OCI-LY1 (cell line): ENCODE data around the gene EIF3C.
"Not testable (repeated sequence)": the region's sequence is repeated elsewhere in the genome, so short reads cannot be mapped to it uniquely, and the experiment has no call there.

Source experiments
- EZH2 ChIP-seq: fragments of 200-600 bp; sonication (generic), shearing (Covaris generic); IDR thresholded peaks from 2 replicates; pipeline ENCODE4 v1.8.0; 2017; ENCODE audit warnings: borderline replicate concordance, mixed run types, mild to moderate bottlenecking, antibody characterized with exemption, low read length, moderate library complexity, mixed read lengths
- TF ChIP-seq, protein P1 (sequence below): fragments of 200-600 bp; sonication (generic), shearing (Covaris generic); IDR thresholded peaks from 2 replicates; pipeline ENCODE4 v1.5.1; 2017; ENCODE audit warnings: mild to moderate bottlenecking, antibody characterized with exemption, low read length, moderate library complexity, mixed read lengths

DNA sequence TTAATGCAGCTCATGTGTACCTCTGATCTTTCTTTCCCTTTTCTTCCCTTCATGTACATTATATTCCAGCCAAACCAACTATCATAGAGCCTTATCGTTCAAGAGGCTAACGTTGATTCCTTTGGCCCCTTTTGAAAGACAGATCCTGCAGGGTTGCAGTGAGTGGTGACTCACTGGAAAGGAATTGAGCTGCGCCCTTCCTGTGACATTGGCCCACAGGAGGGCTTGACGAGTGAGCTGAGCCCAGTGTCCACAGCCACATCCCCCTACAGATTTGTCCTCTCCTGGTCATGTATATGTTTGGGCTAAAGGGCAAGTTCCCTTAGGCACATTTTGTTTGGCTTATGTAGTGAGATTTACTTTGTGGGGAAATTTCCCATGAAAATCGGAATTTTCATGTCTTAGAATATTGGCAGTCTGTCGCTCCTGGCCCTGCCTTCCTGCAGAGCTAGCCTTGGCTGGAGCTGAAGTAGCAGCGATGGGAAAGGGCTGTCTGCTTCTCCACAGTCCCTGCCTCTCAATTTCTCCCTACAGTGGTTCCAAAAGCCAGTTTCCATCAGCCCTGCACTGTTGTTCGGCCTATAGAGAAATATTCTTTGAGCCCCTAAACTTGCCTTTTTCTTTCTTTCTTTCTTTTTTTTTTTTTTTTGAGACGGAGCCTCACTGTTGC, 21.3 kb downstream of the EIF3C start:
- TF ChIP-seq, protein P1, sequence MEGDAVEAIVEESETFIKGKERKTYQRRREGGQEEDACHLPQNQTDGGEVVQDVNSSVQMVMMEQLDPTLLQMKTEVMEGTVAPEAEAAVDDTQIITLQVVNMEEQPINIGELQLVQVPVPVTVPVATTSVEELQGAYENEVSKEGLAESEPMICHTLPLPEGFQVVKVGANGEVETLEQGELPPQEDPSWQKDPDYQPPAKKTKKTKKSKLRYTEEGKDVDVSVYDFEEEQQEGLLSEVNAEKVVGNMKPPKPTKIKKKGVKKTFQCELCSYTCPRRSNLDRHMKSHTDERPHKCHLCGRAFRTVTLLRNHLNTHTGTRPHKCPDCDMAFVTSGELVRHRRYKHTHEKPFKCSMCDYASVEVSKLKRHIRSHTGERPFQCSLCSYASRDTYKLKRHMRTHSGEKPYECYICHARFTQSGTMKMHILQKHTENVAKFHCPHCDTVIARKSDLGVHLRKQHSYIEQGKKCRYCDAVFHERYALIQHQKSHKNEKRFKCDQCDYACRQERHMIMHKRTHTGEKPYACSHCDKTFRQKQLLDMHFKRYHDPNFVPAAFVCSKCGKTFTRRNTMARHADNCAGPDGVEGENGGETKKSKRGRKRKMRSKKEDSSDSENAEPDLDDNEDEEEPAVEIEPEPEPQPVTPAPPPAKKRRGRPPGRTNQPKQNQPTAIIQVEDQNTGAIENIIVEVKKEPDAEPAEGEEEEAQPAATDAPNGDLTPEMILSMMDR: not testable (repeated sequence)
- not testable (repeated sequence) for TF ChIP-seq EZH2
